Activated T-helper 17 cell treated with anti-CD3 and anti-CD28 coated beads, Interleukin-2, amount 50 U/mL, for 72 hours (primary cell): ENCODE results near the gene METTL26. TPM values are rescaled to one million over a fixed set of nuclear protein-coding genes. Genes with fewer than 3 reads are reported as not detected.
A peak's percentile ranks its signal among the peaks of the same experiment; 100 is the strongest.

ENCODE experiments used
- ATAC-seq: fragments of 150-1000 bp; cut with Tn5 transposase; replicated peaks from 2 replicates; pipeline ENCODE4 v1.10.0; 2021; ENCODE audit warnings: mild to moderate bottlenecking, moderate library complexity
- H3K27ac Mint-ChIP-seq: one replicate; pipeline ENCODE4 v1.8.0; 2022; ENCODE audit warnings: mixed read lengths
- H3K27me3 Mint-ChIP-seq: one replicate; pipeline ENCODE4 v1.8.0; 2022; ENCODE audit warnings: mixed read lengths
- H3K36me3 Mint-ChIP-seq: one replicate; pipeline ENCODE4 v1.8.0; 2022; ENCODE audit warnings: low read depth, mild to moderate bottlenecking, mixed read lengths
- H3K4me1 Mint-ChIP-seq: one replicate; pipeline ENCODE4 v1.8.0; 2022; ENCODE audit warnings: mixed read lengths
- H3K4me3 Mint-ChIP-seq: one replicate; pipeline ENCODE4 v1.8.0; 2022; ENCODE audit warnings: mild to moderate bottlenecking, mixed read lengths
- H3K9me3 Mint-ChIP-seq: one replicate; pipeline ENCODE4 v1.8.0; 2022; ENCODE audit warnings: mixed read lengths
- total RNA-seq, 2 donors: library from RNA; stranded (reverse); gene quantifications; one replicate each; pipeline ENCODE4 v1.2.3, GENCODE V29; 2022

METTL26 gene
- total RNA-seq, 2 donors from 2014 or later, result 87.4 to 115 TPM

DNA sequence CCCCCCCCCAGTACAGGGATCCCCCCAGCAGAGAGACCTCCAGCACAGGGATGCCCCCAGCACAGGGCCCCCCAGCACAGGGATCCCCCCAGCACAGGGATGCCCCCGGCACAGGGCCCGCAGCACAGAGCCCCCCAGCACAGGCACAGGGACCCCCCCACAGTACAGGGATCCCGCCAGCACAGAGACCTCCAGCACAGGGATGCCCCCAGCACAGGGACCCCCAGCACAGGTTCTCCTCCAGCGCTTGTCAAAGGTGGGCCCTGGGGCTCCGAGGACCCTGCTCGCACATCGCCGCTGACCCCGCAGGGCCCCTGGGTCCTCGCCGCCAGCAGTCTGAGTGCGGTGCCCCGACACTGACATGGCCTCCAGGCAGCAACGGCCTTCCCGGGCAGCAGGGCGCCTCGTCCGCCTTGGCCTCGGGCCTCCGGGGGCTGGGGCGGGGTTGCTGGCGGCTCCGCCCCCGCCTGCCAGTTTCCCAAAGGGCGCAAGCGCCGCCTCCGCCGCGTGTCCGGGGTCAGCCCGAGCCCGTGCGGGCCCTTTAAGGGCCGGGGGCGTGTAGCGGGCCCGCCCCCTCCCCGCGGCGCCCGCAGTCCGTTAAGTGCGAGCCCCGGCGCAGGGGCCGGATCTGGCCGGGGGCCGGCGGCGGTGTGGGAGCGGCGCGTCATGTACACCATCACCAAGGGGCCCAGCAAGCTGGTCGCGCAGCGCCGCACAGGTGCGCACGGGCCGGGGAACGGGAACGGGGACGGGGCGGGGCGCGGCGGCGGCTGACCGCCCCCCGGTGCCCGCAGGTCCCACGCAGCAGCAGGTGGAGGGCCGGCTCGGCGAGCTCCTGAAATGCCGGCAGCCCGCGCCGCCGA is 5.5 kb upstream of the METTL26 start, which contains the start of gene MCRIP2:
TSS of gene MCRIP2 (plus strand) at position 503 of the 863 bp plus-strand sequence. CDS start at position 667, 164 bp downstream.
- Mint-ChIP-seq H3K27me3 (no peaks in the 10 kb centered on the region), H3K4me1 (peaks cover 11% of the 10 kb centered on the region)

DNA sequence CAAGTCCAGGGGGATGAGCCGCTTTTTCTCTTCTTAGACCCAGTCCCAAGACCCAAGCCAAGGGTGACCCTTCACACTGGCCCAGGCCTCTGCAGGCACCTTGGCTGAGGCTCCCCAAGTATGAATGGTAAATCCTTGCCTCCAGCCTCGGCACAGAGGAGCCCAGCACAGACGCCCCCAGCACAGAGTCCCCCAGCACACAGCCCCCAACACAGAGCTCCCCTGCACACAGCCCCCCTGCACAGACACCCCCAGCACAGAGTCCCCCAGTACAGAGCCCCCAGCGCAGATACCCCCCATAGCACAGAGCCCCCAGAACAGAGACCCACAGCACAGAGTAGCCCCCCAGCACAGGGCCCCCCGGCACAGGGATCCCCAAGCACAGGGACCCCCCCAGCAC is 4.5 kb upstream of the METTL26 start:
- H3K27ac Mint-ChIP-seq, result no peak overlapping the region
- peaks cover 19% of the 10 kb centered on the region for H3K36me3 Mint-ChIP-seq
- H3K4me3 Mint-ChIP-seq, result peak overlapping the region; percentile 50
- H3K9me3 Mint-ChIP-seq, result no peaks in the 10 kb centered on the region
- no peaks in the 10 kb centered on the region for H3K27me3 Mint-ChIP-seq
- peaks cover 14% of the 10 kb centered on the region for H3K4me1 Mint-ChIP-seq
- no peak for ATAC-seq

More for the DNA sequence above, 5.5 kb upstream of the METTL26 start, which contains the start of gene MCRIP2:
- peak within 1 kb of the TSS; percentile 72 for H3K4me3 Mint-ChIP-seq
- peak; percentile 70 for ATAC-seq
- no peaks in the 10 kb centered on the region for H3K9me3 Mint-ChIP-seq
- peaks cover 15% of the 10 kb centered on the region for H3K36me3 Mint-ChIP-seq
- H3K27ac Mint-ChIP-seq, result no peak within 1 kb of the TSS

- Mint-ChIP-seq H3K4me3 (no peak overlapping the region), H3K27me3 (no peaks in the 10 kb centered on the region), H3K9me3 (no peaks in the 10 kb centered on the region), H3K4me1 (peaks cover 6% of the 10 kb centered on the region), H3K36me3 (peaks cover 18% of the 10 kb centered on the region), H3K27ac (no peak overlapping the region)
- ATAC-seq, result no peak
These were observed 2.7 kb upstream of the METTL26 start for GRCh38 chr16:638836-639235.

GRCh38 chr16:638034-638543 is 2.0 kb upstream of the METTL26 start:
- H3K9me3 Mint-ChIP-seq, result no peaks in the 10 kb centered on the region
- no peak for ATAC-seq

DNA sequence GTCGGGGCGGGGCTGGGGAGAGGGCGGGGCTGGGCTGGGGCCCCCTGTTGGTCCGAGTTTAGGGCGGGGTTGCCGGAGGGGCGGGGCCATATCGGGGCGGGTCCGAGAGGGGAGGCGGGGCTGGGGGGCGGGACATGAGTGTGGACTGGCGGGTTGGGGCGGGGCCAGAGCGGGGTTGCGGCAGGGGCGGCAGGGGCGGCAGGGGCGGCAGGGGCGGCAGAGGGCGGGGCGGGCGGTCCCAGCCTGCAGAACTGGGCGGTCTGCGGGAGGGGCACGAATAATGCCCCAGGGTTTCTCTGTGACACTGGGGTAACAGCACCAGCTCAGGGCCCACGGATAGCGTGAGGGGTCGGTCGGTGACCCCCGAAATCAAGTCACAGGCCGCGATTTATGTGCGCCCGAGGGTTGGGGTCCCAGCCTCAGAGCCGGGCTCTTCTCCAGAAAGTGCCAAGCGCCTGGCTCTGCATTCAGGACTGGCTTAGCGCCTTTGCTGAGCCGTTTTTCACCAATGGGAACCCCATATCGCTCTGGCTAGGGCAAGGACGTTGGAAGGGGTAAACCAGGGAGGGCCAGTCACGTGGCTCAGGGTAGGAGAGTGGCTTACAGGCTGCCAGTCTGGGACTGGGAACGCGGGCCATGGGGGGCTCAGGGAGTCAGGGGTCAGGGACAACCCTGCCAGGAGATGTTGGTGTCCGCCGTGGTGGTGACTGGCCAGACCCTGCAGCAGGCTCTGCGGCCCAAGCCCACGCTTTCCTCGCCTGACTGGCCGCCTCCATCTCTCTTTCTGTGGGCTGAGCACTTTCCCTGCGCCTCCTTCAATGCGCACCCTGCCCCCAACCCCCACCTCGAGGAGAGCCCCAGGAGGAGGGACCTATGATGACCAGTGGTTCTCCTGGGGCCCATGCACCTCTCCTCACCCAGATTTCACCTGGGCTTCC is 1.2 kb upstream of the METTL26 start:
- peaks cover 15% of the 10 kb centered on the region for H3K36me3 Mint-ChIP-seq
- peak overlapping the region; percentile 95 for H3K4me3 Mint-ChIP-seq
- H3K4me1 Mint-ChIP-seq, result peaks cover 6% of the 10 kb centered on the region
- H3K27ac Mint-ChIP-seq, result peak overlapping the region; percentile 100
- H3K9me3 Mint-ChIP-seq, result no peaks in the 10 kb centered on the region
- ATAC-seq, result peak; percentile 65
- H3K27me3 Mint-ChIP-seq, result no peaks in the 10 kb centered on the region

More at GRCh38 chr16:638034-638543, 2.0 kb upstream of the METTL26 start:
- H3K27me3 Mint-ChIP-seq, result no peaks in the 10 kb centered on the region
- no peak overlapping the region for H3K27ac Mint-ChIP-seq
- H3K36me3 Mint-ChIP-seq, result peaks cover 15% of the 10 kb centered on the region
- no peak overlapping the region for H3K4me3 Mint-ChIP-seq
- H3K4me1 Mint-ChIP-seq, result peaks cover 6% of the 10 kb centered on the region

DNA sequence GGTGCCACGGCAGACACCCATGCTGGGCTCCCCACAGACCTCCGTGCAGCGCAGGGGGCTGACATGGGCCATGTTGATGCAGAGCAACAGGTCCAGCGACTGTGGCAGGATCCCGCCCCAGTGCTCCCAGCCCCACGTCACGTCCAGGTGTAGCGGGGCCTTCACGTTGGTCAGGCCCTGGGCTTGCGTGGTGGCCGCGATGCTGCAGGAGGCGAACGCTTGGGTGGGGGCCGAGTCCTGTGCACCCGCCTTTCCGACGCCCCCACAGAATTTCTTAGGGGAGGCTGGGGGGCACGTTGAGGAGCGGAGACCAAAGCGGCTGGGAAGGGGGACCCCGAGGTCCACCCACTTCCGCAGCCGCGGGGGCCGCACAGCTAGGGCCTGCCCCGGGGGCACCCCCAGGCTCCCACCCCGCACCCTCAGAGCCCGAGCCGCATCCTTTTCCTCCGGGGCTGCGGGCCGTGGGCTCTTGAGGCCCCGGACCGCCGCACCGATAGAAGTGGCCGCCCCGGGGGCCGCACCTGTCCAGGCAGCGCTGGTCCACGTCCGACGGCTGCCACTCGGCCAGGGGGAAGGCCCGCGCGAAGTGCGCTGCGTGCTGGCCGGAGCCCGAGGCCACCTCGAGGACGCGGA is 416 bp downstream of the METTL26 start:
- H3K27me3 Mint-ChIP-seq, result no peaks in the 10 kb centered on the region
- no peaks in the 10 kb centered on the region for H3K9me3 Mint-ChIP-seq
- peaks cover 15% of the 10 kb centered on the region for H3K36me3 Mint-ChIP-seq
- ATAC-seq, result peak; percentile 1
- H3K27ac Mint-ChIP-seq, result no peak overlapping the region
- H3K4me1 Mint-ChIP-seq, result peaks cover 6% of the 10 kb centered on the region
- H3K4me3 Mint-ChIP-seq, result peak overlapping the region; percentile 95

GRCh38 chr16:634996-635395 is 1.1 kb downstream of the METTL26 start:
- Mint-ChIP-seq H3K4me3 (peak overlapping the region; percentile 71), H3K36me3 (peaks cover 15% of the 10 kb centered on the region), H3K27ac (no peak overlapping the region), H3K27me3 (no peaks in the 10 kb centered on the region), H3K4me1 (peaks cover 6% of the 10 kb centered on the region), H3K9me3 (no peaks in the 10 kb centered on the region)
- no peak for ATAC-seq

- no peak for ATAC-seq
These were observed 1.9 kb downstream of the METTL26 start for GRCh38 chr16:634051-634670.

DNA sequence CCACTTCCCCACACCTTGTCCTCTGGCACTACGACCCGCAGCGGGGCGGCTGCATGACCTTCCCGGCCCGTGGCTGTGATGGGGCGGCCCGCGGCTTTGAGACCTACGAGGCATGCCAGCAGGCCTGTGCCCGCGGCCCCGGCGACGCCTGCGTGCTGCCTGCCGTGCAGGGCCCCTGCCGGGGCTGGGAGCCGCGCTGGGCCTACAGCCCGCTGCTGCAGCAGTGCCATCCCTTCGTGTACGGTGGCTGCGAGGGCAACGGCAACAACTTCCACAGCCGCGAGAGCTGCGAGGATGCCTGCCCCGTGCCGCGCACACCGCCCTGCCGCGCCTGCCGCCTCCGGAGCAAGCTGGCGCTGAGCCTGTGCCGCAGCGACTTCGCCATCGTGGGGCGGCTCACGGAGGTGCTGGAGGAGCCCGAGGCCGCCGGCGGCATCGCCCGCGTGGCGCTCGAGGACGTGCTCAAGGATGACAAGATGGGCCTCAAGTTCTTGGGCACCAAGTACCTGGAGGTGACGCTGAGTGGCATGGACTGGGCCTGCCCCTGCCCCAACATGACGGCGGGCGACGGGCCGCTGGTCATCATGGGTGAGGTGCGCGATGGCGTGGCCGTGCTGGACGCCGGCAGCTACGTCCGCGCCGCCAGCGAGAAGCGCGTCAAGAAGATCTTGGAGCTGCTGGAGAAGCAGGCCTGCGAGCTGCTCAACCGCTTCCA is 2.6 kb downstream of the METTL26 start:
- ATAC-seq, result no peak
- no peaks in the 10 kb centered on the region for H3K9me3 Mint-ChIP-seq
- H3K27me3 Mint-ChIP-seq, result no peaks in the 10 kb centered on the region
- no peak overlapping the region for H3K4me3 Mint-ChIP-seq
- H3K27ac Mint-ChIP-seq, result no peak overlapping the region
- H3K36me3 Mint-ChIP-seq, result peaks cover 15% of the 10 kb centered on the region
- H3K4me1 Mint-ChIP-seq, result peaks cover 6% of the 10 kb centered on the region

More at GRCh38 chr16:634051-634670, 1.9 kb downstream of the METTL26 start:
- Mint-ChIP-seq H3K9me3 (no peaks in the 10 kb centered on the region), H3K36me3 (peaks cover 15% of the 10 kb centered on the region), H3K27me3 (no peaks in the 10 kb centered on the region), H3K4me1 (peaks cover 6% of the 10 kb centered on the region), H3K4me3 (peak overlapping the region; percentile 71), H3K27ac (no peak overlapping the region)

GRCh38 chr16:632486-633335 is 3.4 kb downstream of the METTL26 start:
- ATAC-seq, result no peak
- Mint-ChIP-seq H3K27ac (no peak overlapping the region), H3K9me3 (no peaks in the 10 kb centered on the region), H3K4me1 (peaks cover 6% of the 10 kb centered on the region), H3K4me3 (no peak overlapping the region), H3K36me3 (peaks cover 15% of the 10 kb centered on the region), H3K27me3 (no peaks in the 10 kb centered on the region)

DNA sequence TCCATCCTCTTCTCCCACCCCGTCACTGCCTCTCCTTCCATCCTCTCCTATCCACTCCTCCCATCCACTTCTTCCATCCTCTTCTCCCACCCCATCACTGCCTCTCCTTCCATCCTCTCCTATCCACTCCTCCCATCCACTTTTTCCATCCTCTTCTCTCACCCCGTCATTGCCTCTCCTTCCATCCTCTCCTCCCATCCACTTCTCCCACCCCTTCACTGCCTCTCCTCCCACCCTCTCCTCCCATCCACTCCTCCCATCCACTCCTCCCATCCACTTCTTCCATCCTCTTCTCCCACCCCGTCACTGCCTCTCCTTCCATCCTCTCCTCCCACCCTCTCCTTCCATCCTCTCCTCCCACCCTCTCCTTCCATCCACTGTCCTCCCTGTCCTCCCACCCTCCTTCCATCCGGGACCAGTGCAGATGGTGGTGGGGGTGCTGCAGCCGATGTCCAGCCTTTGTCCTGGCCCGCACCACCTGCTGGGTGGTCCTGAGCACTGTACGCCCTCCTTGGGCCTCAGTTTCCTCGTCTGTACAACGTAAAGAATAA is 4.2 kb downstream of the METTL26 start:
- no peak for ATAC-seq
- Mint-ChIP-seq H3K9me3 (no peaks in the 10 kb centered on the region), H3K27me3 (no peaks in the 10 kb centered on the region), H3K27ac (no peak overlapping the region), H3K4me1 (peaks cover 6% of the 10 kb centered on the region), H3K36me3 (peaks cover 14% of the 10 kb centered on the region), H3K4me3 (no peak overlapping the region)

GRCh38 chr16:630815-631405 is 5.2 kb downstream of the METTL26 start, which contains the start of gene WFIKKN1:
Gene WFIKKN1 (plus strand): TSS chr16:630985. CDS start chr16:631254, 269 bp downstream.
- Mint-ChIP-seq H3K36me3 (peaks cover 7% of the 10 kb centered on the region), H3K4me3 (no peak within 1 kb of the TSS), H3K4me1 (no peaks in the 10 kb centered on the region), H3K9me3 (no peaks in the 10 kb centered on the region), H3K27ac (no peak within 1 kb of the TSS), H3K27me3 (no peaks in the 10 kb centered on the region)
- ATAC-seq, result no peak
